Stimulated activated CD4-positive, alpha-beta T cell treated with anti-CD3 and anti-CD28 coated beads, Interleukin-4, amount 100 ng/mL, for 1 hour (primary cell): ENCODE measurements around the gene SOST.
"Not testable (repeated sequence)": the region's sequence is repeated elsewhere in the genome, so short reads cannot be mapped to it uniquely, and the experiment has no call there.

ENCODE experiments used
- DNase-seq: peaks from one replicate; pipeline ENCODE4 v3.0.0-alpha.2; 2020

SOST gene

GRCh38 chr17:43758497-43759174 is at the start of gene SOST:
SOST (minus strand) TSS chr17:43758791; CDS start chr17:43758741, 50 bp downstream.
- no peak for DNase-seq

- no peak for DNase-seq
Observed at GRCh38 chr17:43808076-43808475, 49.5 kb upstream of the SOST start.

DNA sequence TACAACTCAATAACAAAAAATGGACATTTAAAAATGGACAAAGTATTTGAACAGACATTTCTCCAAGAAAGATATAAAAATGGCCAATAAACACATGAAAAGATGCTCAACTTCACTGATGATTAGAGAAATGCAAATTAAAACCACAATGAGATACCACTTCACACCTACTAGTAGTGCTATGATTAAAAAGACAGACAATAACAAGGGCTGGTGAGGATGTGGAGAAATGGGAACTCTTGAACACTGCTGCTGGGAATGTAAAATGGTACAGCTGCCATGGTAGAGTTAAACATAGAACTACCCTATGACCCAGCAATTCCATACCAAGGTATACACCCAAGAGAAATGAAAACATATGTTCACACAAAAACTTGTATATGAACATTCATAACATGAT is 46.5 kb upstream of the SOST start:
- DNase-seq, result no peak

GRCh38 chr17:43803758-43804157 is 45.2 kb upstream of the SOST start:
- DNase-seq, result no peak

DNA sequence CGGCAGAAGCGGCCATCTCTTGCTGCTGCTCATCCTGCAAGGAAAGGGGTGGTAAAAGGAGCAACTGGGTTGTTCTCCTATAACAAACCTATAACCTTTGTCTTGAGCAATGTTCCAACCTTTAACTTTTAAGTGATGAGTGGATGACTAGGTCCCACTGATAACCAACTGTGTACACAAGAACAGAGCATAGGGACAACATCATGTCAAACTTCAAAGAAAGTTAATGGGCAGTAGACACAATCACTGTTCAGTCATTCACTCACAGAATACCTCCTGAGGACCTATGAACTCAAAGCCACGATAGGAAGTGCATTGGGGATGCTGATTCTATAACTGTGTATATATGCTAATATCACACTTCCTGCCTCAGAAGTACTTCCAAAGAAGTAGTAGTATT is 43.3 kb upstream of the SOST start:
- no peak for DNase-seq

DNA sequence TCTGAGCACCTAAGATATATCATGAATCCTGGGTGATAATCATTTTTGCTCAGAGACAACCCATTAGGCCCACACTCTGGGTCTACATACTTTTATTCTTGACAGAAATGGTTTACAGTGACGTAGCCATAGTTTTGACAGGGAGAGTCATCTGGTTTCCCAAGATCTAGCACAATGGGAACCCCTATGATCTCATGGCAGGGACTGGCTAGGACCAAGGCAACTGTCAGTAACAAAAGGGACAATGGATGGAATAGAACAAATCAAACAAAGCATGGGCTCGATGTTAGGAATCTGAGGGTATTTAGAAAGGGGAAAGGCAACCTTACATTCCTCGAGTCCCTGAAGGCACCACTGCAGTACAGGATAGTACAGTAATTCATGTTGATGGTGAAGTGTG is 42.1 kb upstream of the SOST start:
- no peak for DNase-seq

- no peak for DNase-seq
Observed at GRCh38 chr17:43799047-43799446, 40.5 kb upstream of the SOST start.

DNA sequence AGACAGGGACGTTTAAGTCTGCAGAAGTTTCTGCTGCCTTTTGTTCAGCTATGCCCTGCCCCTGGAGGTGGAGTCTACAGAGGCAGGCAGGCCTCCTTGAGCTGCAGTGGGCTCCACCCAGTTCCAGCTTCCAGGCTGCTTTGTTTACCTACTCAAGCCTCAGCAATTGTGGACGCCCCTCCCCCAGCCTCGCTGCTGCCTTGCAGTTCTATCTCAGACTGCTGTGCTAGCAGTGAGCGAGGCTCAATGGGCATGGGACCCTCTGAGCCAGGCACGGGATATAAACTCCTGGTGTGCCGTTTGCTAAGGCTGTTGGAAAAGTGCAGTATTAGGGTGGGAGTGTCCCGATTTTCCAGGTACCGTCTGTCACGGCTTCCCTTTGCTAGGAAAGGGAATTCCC is 39.4 kb upstream of the SOST start:
- not testable (repeated sequence) for DNase-seq

DNA sequence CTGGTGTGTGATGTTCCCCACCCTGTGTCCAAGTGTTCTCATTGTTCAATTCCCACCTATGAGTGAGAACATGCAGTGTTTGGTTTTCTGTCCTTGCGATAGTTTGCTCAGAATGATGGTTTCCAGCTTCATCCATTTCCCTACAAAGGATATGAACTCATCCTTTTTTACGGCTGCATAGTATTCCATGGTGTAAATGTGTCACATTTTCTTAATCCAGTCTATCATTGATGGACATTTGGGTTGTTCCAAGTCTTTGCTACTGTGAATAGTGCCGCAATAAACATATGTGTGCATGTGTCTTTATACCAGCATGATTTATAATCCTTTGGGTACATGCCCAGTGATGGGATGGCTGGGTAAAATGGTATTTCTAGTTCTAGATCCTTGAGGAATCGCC is 34.1 kb upstream of the SOST start:
- DNase-seq, result not testable (repeated sequence)

DNA sequence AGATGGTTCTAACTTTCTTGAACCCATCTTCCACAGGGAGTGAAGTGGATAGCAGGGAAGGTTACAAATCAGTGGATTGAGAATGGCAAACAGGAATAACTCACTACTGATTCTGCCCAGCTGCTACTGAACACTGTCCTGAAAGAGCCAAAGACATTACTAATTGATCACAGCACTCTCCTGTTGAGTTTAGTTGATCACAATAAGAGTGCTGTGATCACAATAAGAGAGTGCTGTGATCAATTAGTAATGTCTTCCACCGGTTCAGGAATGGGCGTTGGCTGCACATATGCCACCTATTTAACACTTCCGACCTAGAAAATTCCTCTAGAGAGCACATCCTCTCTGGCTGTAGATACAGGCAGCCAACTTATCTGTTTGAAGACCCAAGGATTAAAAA is 33.0 kb upstream of the SOST start:
- no peak for DNase-seq

DNA sequence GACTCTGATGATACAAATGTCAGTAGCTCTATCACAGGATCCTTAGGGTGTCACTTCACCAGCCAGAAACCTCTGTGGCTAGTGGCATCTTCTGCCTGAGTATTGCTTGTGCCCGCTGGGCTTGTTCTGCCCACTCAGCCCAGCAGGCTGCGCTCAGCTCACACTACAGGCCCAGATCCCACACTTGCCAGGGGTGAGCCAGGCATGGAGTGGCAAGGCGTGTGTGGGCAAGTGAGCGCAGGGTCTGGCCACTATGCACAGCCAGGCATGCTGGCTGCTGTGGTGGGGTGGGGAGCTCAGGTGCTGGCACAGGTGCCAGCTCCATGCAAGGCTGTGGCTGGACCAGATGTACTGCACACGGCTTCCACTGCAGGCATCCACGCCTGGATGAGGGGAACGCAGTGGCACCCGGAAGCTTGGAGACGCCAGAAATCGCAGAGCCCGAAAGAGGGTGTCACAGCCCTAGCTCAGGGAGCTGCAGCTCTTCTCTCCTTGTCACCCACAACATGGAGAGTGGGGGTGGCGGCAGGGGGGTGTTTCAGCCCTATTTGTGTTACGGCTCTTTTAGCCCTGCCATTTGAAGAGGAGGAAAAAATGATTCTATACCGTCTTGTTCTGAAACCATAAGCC is 31.8 kb upstream of the SOST start:
- DNase-seq, result no peak

DNA sequence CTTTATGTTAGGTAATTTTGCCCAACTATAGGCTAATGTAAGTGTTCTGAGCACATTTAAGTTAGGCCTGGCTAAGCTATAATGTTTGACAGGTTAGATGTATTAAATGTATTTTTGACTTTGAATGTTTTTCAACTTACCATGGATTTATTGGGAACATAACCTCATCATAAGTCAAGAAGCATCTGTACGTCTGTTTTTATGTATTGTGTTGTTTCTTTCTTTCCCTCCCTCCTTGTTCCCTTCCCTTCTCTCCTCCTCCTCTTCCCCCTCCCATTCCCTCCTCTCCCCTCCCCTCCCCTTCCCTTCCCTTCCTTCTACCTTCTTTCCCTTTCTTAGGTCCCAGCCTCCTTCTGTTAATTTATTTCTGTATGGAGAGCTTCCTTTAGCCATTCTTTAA is 30.9 kb upstream of the SOST start:
- no peak for DNase-seq

DNA sequence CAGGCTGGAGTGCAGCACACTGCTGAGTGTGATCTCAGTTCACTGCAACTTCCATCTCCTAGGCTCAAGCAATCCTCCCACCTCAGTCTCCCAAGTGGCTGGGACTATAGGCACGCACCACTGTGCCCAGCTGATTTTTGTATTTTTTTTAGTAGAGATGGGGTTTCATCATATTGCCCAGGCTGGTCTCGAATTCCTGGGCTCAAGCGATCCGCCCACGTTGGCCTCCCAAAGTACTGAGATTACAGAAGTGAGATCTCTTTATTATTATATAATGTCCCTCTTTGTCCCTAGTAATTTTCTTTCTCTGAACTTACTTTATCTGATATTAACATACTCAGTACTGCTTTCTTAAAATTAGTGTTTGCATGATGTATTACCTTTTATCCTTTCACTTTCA is 29.9 kb upstream of the SOST start:
- no peak for DNase-seq

DNA sequence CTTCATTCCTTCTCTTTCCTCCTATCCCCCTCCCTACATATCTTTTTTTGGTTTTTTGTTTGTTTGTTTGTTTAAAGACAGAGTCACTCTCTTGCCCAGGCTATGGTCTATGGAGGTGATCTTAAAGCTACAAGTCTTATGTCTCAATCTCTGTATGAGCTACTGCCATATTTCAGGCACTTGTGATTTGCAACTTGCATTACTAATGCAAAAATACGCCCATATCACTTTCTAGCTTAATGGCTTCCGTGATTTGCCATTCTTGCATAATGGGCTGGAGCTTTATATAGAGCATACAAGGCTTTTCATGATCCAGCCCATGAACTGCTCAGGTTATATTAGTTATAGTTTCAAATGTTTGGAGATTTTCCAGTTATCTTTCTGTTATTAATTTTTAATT is 29.1 kb upstream of the SOST start:
- no peak for DNase-seq

- no peak for DNase-seq
Observed at GRCh38 chr17:43784628-43785101, 26.1 kb upstream of the SOST start.

- DNase-seq, result no peak
Observed at GRCh38 chr17:43784068-43784467, 25.5 kb upstream of the SOST start.

DNA sequence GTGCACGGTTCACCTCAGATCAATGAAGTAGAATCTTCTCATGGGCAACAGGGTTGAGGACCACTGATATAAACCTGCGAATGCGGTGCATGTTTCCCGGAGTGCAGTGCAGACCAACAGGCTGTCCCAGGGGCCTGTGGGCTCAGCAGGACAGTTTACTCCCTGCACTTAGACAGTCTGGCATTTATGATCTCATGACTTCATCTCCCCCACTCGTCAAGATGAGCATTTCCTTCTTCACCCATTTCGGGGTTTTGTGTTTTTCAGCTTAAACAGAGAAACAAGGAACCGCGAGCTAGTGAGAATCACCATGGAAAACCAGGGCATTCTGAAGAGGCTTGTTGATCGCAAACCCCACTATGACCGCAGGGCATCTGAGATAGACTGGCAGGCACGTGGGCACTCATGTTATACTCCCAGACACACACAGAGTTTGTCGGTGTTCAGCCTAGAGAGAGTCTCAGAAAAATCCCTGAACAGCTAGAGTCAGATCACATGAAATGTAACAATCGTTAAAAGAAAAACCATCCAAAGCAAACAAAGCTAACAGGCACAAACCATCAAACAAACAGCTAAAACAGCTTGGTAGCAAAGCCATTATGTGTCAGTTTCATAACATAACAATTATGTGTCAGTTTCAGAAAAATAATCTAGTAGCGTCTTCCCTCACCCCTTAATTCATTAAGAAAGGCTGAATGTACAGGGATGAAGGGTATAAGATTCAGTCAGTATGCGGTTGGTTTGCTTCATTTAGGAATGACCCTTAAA is 24.5 kb upstream of the SOST start:
- DNase-seq, result no peak

DNA sequence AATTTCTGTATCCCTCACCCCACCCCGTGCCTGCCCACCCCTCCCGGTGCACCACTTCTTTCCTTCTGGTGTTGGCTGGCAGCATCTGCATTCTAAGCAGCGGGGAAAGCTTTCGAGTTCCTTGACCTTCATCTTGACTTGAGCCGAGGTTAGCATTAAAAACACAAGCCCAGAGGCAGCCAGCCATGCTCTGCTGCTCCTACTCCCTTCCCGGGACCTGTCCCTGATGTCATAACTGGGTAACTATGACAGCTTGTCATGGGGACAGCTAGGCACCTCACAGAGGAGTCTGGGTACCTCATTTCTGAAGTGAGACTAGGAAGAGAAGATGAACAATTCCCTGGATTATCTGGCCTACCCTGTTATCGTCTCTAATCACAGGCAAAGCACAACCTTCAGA is 21.5 kb upstream of the SOST start, which contains the start of gene CFAP97D1:
TSS of gene CFAP97D1 (plus strand) at position 301 of the 400 bp plus-strand sequence. CDS start at position 329, 28 bp downstream.
- DNase-seq, result no peak

DNA sequence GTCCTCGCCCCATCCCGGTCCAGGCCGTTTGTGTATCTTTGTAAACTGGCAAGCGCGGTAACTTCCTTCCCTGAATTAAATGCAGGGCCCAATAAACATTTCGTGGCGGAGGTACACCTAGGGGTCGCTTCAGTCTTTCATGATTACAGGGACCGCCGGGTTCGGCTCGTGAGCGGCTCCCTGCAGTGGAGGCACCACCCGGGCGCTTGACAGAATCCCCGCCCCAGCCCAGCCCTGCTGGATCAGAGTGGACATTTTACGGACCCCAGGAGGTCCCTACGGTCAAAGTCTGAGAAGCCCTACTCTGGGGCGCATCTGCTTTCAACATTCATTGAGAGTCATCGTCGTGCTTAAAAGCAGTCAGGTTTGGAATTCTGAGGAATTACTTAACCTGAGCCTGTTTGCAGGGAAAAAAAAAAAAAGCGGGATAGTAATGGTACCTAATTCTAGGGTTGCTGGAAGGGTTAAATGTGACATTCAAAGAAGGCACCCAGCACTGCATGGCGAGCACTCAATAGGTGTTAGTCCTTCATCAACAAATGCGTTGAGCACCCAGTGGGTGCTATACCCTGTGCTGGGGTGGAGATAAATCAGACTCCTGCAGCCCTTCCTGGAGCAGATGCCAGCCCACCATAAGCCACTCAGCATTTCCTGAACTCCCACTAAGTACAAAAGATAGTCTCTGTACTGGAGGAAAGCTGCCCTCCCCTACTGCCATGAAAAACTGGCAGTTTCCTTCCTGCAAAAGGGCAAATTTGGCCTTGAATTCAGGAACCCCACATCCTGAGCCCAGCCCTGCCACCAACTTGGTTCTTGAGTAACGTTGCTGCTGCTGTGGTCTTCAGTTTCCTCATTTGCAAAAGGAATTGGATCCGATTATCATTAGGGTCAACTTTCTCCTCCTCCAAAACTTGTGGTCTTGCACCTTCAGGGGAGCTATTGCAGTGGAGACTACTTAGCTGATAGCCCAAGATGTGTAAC is 20.8 kb upstream of the SOST start:
- no peak for DNase-seq

DNA sequence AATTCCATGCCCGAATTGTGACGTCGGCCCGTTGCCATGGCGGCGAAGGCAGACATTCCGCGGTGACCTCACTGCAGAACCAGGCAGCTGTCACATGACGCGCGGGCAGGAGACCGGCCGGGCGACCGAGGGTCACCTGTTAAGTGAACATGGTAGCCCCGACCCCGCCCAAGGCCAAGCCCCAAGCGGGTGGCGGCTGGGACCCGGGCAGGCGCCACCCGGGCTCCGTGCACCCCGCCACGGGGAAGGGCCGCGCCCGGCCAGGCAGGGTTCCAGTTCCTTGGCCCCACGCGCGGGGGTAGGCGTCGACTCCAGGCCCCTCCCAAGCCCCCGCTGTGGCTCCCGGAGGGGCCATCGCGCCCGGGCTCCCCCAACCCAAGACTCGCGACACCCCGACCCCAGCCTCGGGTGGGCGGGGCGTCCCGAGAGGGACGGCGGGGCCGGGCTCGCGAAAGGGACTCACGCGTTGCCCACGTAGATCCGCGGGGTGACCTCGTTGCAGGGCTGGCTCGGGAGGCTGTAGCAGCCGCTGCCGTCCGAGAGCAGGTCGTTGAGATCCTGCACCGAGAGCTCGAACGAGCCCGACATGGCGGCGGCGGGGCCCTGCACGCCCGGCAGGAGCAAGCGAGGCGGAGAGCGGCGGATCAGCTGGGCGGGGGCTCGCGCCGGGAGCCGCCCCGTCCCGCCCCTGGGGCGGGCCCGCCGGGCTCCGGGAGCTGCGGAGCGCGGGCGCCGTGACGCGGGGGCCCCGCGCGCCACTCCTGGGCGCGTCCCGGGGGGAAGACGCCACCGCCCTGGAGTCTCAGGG is 19.9 kb upstream of the SOST start, which contains the start of gene DUSP3:
TSS of gene DUSP3 (minus strand) at position 641 of the 808 bp plus-strand sequence. CDS start at position 588, 53 bp downstream.
- DNase-seq, result peak; percentile 75
